HCT116 (cell line): ENCODE results near the gene SBNO2. TPM values are rescaled to one million over a fixed set of nuclear protein-coding genes. Genes with fewer than 3 reads are reported as not detected.

Experiments
- ATAC-seq: fragments of 200-7000 bp; cut with Tn5 transposase; 2 replicates; pipeline ENCODE4 v1.9.1; 2020; ENCODE audit warnings: mild to moderate bottlenecking, moderate library complexity
- BruUV-seq: library from RNA; stranded (reverse); fragments of 400-500 nt; replicated peaks from 2 replicates; lab custom pipeline; 2021; lab: Mats Ljungman, UMichigan
- CTCF ChIA-PET: fragments of 300-600 bp; sonication (Branson Sonifier 250); formaldehyde crosslinking; loops from one replicate; lab custom pipeline; 2021; ENCODE audit warnings: antibody characterized with exemption; lab: Charles Lee
- POLR2A ChIA-PET: fragments of 300-600, 350-600 bp; sonication (Branson Sonifier 250); formaldehyde crosslinking; loops from one replicate; lab custom pipeline; 2021; ENCODE audit warnings: antibody characterized with exemption; lab: Charles Lee
- RAD21 ChIA-PET, 2 experiments: fragments of 300-600 bp; sonication (Branson Sonifier 250); formaldehyde crosslinking; loops; one replicate each; lab custom pipeline; 2023; ENCODE audit warnings: low total read pairs in 2 of 2; ENCODE audit not compliant: uncharacterized antibody in 2 of 2, unreplicated experiment in 2 of 2, low non-redundant PET in 1 of 2; lab: Charles Lee
- DNase-seq: peaks from one replicate; pipeline ENCODE4 v3.0.0-alpha.2; 2010; ENCODE audit warnings: low read depth, low spot score
- H2AFZ ChIP-seq: fragments of 200-600 bp; shearing (Covaris generic), sonication (generic); 2 replicates; pipeline ENCODE4 v1.6.1; 2017; ENCODE audit warnings: low read depth, mixed run types, mixed read lengths, antibody characterized with exemption, low read length; ENCODE audit not compliant: poor library complexity, severe bottlenecking
- H3K27ac ChIP-seq: 2 replicates; pipeline ENCODE4 v1.5.1; 2012; ENCODE audit warnings: low read depth, low read length
- H3K27me3 ChIP-seq: fragments of 200-600 bp; sonication (generic); 2 replicates; pipeline ENCODE4 v1.6.1; 2016; ENCODE audit warnings: mixed run types, low read length, mixed read lengths; ENCODE audit not compliant: insufficient read depth
- H3K36me3 ChIP-seq, 2 experiments: fragments of 200-500 bp in 1 of 2; fragments of 200-600 bp in 1 of 2; sonication (Bioruptor generic) in 1 of 2; sonication (generic) in 1 of 2; 2 replicates each; pipeline versions ENCODE4 v1.5.1 to v1.6.1; 2014 to 2016; ENCODE audit warnings: low read length in 2 of 2, inconsistent platforms in 1 of 2, mixed read lengths in 1 of 2, mixed run types in 1 of 2; ENCODE audit not compliant: insufficient read depth in 2 of 2, control insufficient read depth in 1 of 2
- H3K4me1 ChIP-seq, 2 experiments: fragments of 200-600 bp in 1 of 2; sonication (generic) in 1 of 2; 2 replicates each; pipeline versions ENCODE4 v1.5.1 to v1.6.1; 2012 to 2017; ENCODE audit warnings: low read length in 2 of 2, inconsistent platforms in 1 of 2, mild to moderate bottlenecking in 1 of 2, mixed read lengths in 1 of 2, mixed run types in 1 of 2, moderate library complexity in 1 of 2; ENCODE audit not compliant: insufficient read depth in 2 of 2, control insufficient read depth in 1 of 2
- H3K4me2 ChIP-seq: fragments of 200-600 bp; sonication (generic); 2 replicates; pipeline ENCODE4 v1.6.1; 2017; ENCODE audit warnings: mixed run types, low read length, mixed read lengths
- H3K4me3 ChIP-seq, 2 experiments: fragments of 200-600 bp in 1 of 2; sonication (generic) in 1 of 2; replicated peaks in 1 of 2; 2 replicates each; pipeline ENCODE4 v1.5.1; 2011 to 2016; ENCODE audit warnings: low read length in 2 of 2, control low read depth in 1 of 2, low read depth in 1 of 2, mild to moderate bottlenecking in 1 of 2, mixed read lengths in 1 of 2, mixed run types in 1 of 2
- H3K79me2 ChIP-seq: fragments of 200-600 bp; sonication (generic); 2 replicates; pipeline ENCODE4 v1.6.1; 2017; ENCODE audit warnings: mild to moderate bottlenecking, mixed run types, low read length, moderate library complexity, mixed read lengths; ENCODE audit not compliant: insufficient read depth
- H3K9ac ChIP-seq: fragments of 200-600 bp; sonication (generic); 2 replicates; pipeline ENCODE4 v1.6.1; 2016; ENCODE audit warnings: low read length, mixed read lengths
- H3K9me2 ChIP-seq: fragments of 200-600 bp; sonication (generic), shearing (Covaris generic); 2 replicates; pipeline ENCODE4 v1.6.1; 2017; ENCODE audit warnings: mixed run types, mild to moderate bottlenecking, moderate library complexity; ENCODE audit not compliant: insufficient read depth
- H3K9me3 ChIP-seq, 2 experiments: fragments of 200-500 bp in 1 of 2; fragments of 200-600 bp in 1 of 2; sonication (Bioruptor generic) in 1 of 2; sonication (generic) in 1 of 2; 2 replicates each; pipeline ENCODE4 v1.6.1; 2014 to 2017; ENCODE audit warnings: low read length in 2 of 2, mixed read lengths in 2 of 2, inconsistent platforms in 1 of 2, low read depth in 1 of 2, mild to moderate bottlenecking in 1 of 2, mixed run types in 1 of 2, moderate library complexity in 1 of 2; ENCODE audit not compliant: control insufficient read depth in 1 of 2, insufficient read depth in 1 of 2
- H4K20me1 ChIP-seq: fragments of 200-600 bp; sonication (generic), shearing (Covaris generic); 2 replicates; pipeline ENCODE4 v1.6.1; 2017; ENCODE audit warnings: mixed run types, mild to moderate bottlenecking, moderate library complexity; ENCODE audit not compliant: insufficient read depth
- CEBPB ChIP-seq: IDR thresholded peaks from 2 replicates; pipeline ENCODE4 v1.6.1; 2012; ENCODE audit warnings: low read depth
- CTCF ChIP-seq, 3 experiments: fragments of 200-600 bp in 1 of 3; sonication (generic) in 1 of 3; IDR thresholded peaks in 2 of 3; conservative IDR thresholded peaks in 1 of 3; 2 replicates each; pipeline ENCODE4 v1.5.1; 2012 to 2017; ENCODE audit warnings: low read depth in 2 of 3, low read length in 2 of 3, antibody characterized with exemption in 1 of 3, borderline replicate concordance in 1 of 3, control low read depth in 1 of 3, mild to moderate bottlenecking in 1 of 3, mixed read lengths in 1 of 3, mixed run types in 1 of 3, moderate library complexity in 1 of 3; ENCODE audit not compliant: insufficient read depth in 1 of 3
- FOSL1 ChIP-seq: IDR thresholded peaks from 2 replicates; pipeline ENCODE4 v1.6.1; 2012; ENCODE audit warnings: low read depth
- JUND ChIP-seq: IDR thresholded peaks from 2 replicates; pipeline ENCODE4 v1.6.1; 2012
- POLR2AphosphoS5 ChIP-seq: IDR thresholded peaks from 2 replicates; pipeline ENCODE4 v1.6.1; 2011; ENCODE audit warnings: mild to moderate bottlenecking, low read depth, low read length, moderate library complexity
- SP1 ChIP-seq: IDR thresholded peaks from 2 replicates; pipeline ENCODE4 v1.6.1; 2012; ENCODE audit warnings: low read depth
- SRF ChIP-seq: IDR thresholded peaks from 2 replicates; pipeline ENCODE4 v1.6.1; 2012; ENCODE audit warnings: low read depth
- YY1 ChIP-seq: IDR thresholded peaks from 2 replicates; pipeline ENCODE4 v1.6.1; 2011; ENCODE audit warnings: low read length, low read depth, moderate library complexity, mild to moderate bottlenecking; ENCODE audit not compliant: insufficient replicate concordance; ENCODE audit errors: extremely low read depth
- ZNF274 ChIP-seq: fragments of 200-500 bp; sonication (Bioruptor generic); IDR thresholded peaks from 2 replicates; pipeline ENCODE4 v1.6.1; 2014; ENCODE audit warnings: mild to moderate bottlenecking, low read depth, low read length, inconsistent platforms
- intact Hi-C: fragments of 100-400 bp; cut with micrococcal nuclease; formaldehyde crosslinking; loops from 2 replicates; pipeline ENCODE4 v1.10.0; 2022
- total RNA-seq: library from RNA; stranded (reverse); gene quantifications from one replicate; pipeline ENCODE4 v1.2.1, GENCODE V29; 2021; ENCODE audit not compliant: unreplicated experiment
- TF ChIP-seq, protein P1 (sequence below): IDR thresholded peaks from 2 replicates; pipeline ENCODE4 v1.6.1; 2011; ENCODE audit warnings: mild to moderate bottlenecking, low read length, moderate library complexity; ENCODE audit not compliant: insufficient replicate concordance; ENCODE audit errors: extremely low read depth
- TF ChIP-seq, protein P2 (sequence below): IDR thresholded peaks from 2 replicates; pipeline ENCODE4 v1.6.1; 2012; ENCODE audit warnings: low read depth

Gene SBNO2
- total RNA-seq, 1 experiment from 2014 or later, result 66.4 TPM

- ChIA-PET RAD21 (interaction anchor here in 1 of 2 experiments (0.6 kb wide), 1 partner anchor 21 kb away, joined by 3 read pairs; no protein-coding TSS in a partner anchor), CTCF (no interaction called here), POLR2A (interaction anchor here (0.6 kb wide), 1 partner anchor 60 kb away, joined by 3 read pairs; no protein-coding TSS in a partner anchor)
- DNase-seq, result no peak
- H3K9me3 ChIP-seq, result no peaks in the 10 kb centered on the region
- H3K79me2 ChIP-seq, result peaks cover 24% of the 10 kb centered on the region
- H3K4me2 ChIP-seq, result no peak overlapping the region
- H3K9ac ChIP-seq, result no peak overlapping the region
- H3K27me3 ChIP-seq, result no peaks in the 10 kb centered on the region
- no peak overlapping the region for H3K4me3 ChIP-seq
- TF ChIP-seq, protein P1, sequence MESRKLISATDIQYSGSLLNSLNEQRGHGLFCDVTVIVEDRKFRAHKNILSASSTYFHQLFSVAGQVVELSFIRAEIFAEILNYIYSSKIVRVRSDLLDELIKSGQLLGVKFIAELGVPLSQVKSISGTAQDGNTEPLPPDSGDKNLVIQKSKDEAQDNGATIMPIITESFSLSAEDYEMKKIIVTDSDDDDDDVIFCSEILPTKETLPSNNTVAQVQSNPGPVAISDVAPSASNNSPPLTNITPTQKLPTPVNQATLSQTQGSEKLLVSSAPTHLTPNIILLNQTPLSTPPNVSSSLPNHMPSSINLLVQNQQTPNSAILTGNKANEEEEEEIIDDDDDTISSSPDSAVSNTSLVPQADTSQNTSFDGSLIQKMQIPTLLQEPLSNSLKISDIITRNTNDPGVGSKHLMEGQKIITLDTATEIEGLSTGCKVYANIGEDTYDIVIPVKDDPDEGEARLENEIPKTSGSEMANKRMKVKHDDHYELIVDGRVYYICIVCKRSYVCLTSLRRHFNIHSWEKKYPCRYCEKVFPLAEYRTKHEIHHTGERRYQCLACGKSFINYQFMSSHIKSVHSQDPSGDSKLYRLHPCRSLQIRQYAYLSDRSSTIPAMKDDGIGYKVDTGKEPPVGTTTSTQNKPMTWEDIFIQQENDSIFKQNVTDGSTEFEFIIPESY, result no peak
- TF ChIP-seq FOSL1 (no peak), JUND (no peak), YY1 (no peak), ZNF274 (no peak), SRF (no peak), CTCF (IDR thresholded peaks at IDR 0.05 in 2 of 3, conservative IDR thresholded peaks at IDR 0.05 in 1 of 3; ENCODE audit: borderline replicate concordance in 1 of 3, insufficient read depth in 1 of 3, low read depth in 2 of 3, low read length in 2 of 3) (no peak), SP1 (no peak), CEBPB (no peak), POLR2AphosphoS5 (no peak; the same call in 1 of the 2 replicates)
- TF ChIP-seq, protein P2, sequence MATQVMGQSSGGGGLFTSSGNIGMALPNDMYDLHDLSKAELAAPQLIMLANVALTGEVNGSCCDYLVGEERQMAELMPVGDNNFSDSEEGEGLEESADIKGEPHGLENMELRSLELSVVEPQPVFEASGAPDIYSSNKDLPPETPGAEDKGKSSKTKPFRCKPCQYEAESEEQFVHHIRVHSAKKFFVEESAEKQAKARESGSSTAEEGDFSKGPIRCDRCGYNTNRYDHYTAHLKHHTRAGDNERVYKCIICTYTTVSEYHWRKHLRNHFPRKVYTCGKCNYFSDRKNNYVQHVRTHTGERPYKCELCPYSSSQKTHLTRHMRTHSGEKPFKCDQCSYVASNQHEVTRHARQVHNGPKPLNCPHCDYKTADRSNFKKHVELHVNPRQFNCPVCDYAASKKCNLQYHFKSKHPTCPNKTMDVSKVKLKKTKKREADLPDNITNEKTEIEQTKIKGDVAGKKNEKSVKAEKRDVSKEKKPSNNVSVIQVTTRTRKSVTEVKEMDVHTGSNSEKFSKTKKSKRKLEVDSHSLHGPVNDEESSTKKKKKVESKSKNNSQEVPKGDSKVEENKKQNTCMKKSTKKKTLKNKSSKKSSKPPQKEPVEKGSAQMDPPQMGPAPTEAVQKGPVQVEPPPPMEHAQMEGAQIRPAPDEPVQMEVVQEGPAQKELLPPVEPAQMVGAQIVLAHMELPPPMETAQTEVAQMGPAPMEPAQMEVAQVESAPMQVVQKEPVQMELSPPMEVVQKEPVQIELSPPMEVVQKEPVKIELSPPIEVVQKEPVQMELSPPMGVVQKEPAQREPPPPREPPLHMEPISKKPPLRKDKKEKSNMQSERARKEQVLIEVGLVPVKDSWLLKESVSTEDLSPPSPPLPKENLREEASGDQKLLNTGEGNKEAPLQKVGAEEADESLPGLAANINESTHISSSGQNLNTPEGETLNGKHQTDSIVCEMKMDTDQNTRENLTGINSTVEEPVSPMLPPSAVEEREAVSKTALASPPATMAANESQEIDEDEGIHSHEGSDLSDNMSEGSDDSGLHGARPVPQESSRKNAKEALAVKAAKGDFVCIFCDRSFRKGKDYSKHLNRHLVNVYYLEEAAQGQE, result no peak
- H4K20me1 ChIP-seq, result no peaks in the 10 kb centered on the region
- no peak for ATAC-seq
- peaks cover 12 to 47% of the 10 kb centered on the region in 2 experiments for H3K4me1 ChIP-seq
- intact Hi-C loops, result no loop called here
- BruUV-seq, result no TSS peak
- peaks cover 4 to 23% of the 10 kb centered on the region in 2 experiments; a peak in 3 of 4 replicates for H3K36me3 ChIP-seq
- H2AFZ ChIP-seq, result no peak overlapping the region
- H3K9me2 ChIP-seq, result no peaks in the 10 kb centered on the region
- no peak overlapping the region for H3K27ac ChIP-seq
These were observed 65.6 kb downstream of the SBNO2 start for GRCh38 chr19:1108291-1109031.
